GM18511 (cell line): ENCODE measurements around the gene RYR2.

Experiments
- ATAC-seq: cut with Tn5 transposase; IDR thresholded peaks from one replicate; pipeline ENCODE4 v1.9.1; 2021; ENCODE audit warnings: mild to moderate bottlenecking, moderate library complexity; ENCODE audit not compliant: unreplicated experiment

The RYR2 gene

GRCh38 chr1:237701534-237701933 lies 659.5 kb downstream of the RYR2 start:
- ATAC-seq, result no peak

GRCh38 chr1:237702161-237702560 lies 660.2 kb downstream of the RYR2 start:
- ATAC-seq, result no peak

- no peak for ATAC-seq
Measured at GRCh38 chr1:237705462-237705861, 663.5 kb downstream of the RYR2 start.

- ATAC-seq, result no peak
Measured at GRCh38 chr1:237709355-237709754, 667.4 kb downstream of the RYR2 start.

GRCh38 chr1:237711281-237711680 lies 669.3 kb downstream of the RYR2 start:
- no peak for ATAC-seq

GRCh38 chr1:237712082-237712481 lies 670.1 kb downstream of the RYR2 start:
- ATAC-seq, result no peak

- no peak for ATAC-seq
Measured at GRCh38 chr1:237712586-237713157, 670.7 kb downstream of the RYR2 start.

- no peak for ATAC-seq
Measured at GRCh38 chr1:237713916-237714315, 671.9 kb downstream of the RYR2 start.

- ATAC-seq, result no peak
Measured at GRCh38 chr1:237717106-237717505, 675.1 kb downstream of the RYR2 start.

GRCh38 chr1:237730826-237731350 lies 688.9 kb downstream of the RYR2 start:
- no peak for ATAC-seq

- ATAC-seq, result no peak
Measured at GRCh38 chr1:237732657-237733056, 690.7 kb downstream of the RYR2 start.

- no peak for ATAC-seq
Measured at GRCh38 chr1:237736372-237737029, 694.5 kb downstream of the RYR2 start.

GRCh38 chr1:237737448-237737847 lies 695.5 kb downstream of the RYR2 start:
- no peak for ATAC-seq

- no peak for ATAC-seq
Measured at GRCh38 chr1:237737938-237738610, 696.1 kb downstream of the RYR2 start.

- ATAC-seq, result no peak
Measured at GRCh38 chr1:237740846-237741245, 698.9 kb downstream of the RYR2 start.

- no peak for ATAC-seq
Measured at GRCh38 chr1:237745545-237745944, 703.6 kb downstream of the RYR2 start.

GRCh38 chr1:237748171-237748960 lies 706.4 kb downstream of the RYR2 start:
- no peak for ATAC-seq

GRCh38 chr1:237749122-237749521 lies 707.1 kb downstream of the RYR2 start:
- no peak for ATAC-seq

- ATAC-seq, result no peak
Measured at GRCh38 chr1:237751090-237751489, 709.1 kb downstream of the RYR2 start.

GRCh38 chr1:237754627-237755026 lies 712.6 kb downstream of the RYR2 start:
- ATAC-seq, result no peak

- ATAC-seq, result no peak
Measured at GRCh38 chr1:237756304-237756967, 714.5 kb downstream of the RYR2 start.
